GM19351 (cell line): ENCODE data around the gene INHBC.
"Not testable (repeated sequence)": the region's sequence is repeated elsewhere in the genome, so short reads cannot be mapped to it uniquely, and the experiment has no call there.

ENCODE experiments used
- ATAC-seq: cut with Tn5 transposase; IDR thresholded peaks from one replicate; pipeline ENCODE4 v1.9.1; 2021; ENCODE audit warnings: mild to moderate bottlenecking, moderate library complexity; ENCODE audit not compliant: unreplicated experiment

The INHBC gene

GRCh38 chr12:57428965-57429364, 5.6 kb upstream of the INHBC start:
- no peak for ATAC-seq

- ATAC-seq: no peak
These were observed 5.0 kb upstream of the INHBC start for GRCh38 chr12:57429473-57430111.

DNA sequence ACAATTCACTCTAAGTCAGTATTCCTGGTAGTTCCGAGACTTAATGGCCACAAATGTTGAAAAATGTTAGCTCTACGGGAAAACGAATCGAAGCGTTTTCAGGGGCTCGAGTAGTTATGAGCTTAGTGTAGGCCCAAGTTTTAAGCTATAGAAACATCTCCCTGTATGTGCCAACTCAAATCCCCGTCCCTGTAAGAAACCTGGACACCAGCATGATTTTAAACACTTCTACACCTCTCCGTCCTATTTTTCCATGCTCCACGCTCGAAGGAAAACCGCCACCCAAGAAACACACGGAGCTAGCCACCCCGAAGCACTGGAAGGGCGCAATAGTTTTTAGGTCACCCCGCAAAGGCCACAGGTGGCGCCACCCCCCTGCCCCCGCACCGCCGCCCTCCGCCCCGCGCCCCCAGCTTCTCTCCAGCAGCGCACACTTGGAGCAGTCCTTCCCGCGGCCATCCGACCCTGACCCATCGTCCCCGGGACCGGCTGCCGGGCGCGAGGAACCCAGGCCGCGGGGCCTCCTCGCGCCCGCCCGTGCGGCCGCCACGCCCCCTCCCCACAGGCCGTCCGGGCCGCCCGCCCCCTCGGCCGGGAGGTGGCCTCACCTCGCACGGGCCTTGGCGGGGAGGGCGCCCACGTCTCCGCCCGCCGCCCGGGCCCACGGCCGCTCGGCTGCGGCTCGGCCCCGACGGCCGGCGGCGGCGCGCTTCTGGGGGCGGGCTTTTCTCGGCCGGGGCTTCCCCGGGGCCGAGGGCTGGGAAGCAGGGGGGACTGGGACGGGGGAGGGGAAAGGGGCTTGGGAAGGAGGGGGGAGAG, 4.3 kb upstream of the INHBC start:
- ATAC-seq: peak; percentile 59

GRCh38 chr12:57430931-57431566, 3.5 kb upstream of the INHBC start, which contains the start of gene R3HDM2:
Gene R3HDM2, minus strand, starts transcription at chr12:57431043. Its CDS starts 120,615 bp downstream, at chr12:57310428.
- ATAC-seq: peak; percentile 93

DNA sequence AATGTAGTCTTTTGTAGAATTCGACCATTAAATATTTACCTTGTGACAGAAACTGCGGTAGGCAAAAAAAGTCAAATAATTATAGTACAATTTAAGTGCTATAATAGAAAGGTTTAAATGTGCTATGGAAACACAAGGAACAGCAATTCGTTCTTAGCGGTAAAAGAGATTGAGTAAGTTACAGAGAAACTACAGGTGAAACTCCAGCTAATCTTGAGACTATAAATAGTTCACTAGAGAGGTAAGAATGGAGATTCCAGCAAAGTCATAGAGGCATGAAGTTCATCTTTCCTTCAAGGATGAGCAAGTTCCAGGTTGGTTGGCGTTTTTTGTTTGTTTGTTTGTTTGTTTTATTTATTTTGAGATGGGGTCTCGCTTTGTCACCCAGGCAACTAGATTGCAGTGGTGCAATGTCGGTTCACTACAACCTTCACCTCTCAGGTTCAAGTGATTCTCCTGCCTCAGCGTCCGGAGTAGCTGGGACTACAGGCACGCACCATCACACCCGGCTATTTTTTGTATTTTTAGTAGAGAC, 2.9 kb upstream of the INHBC start:
- no peak for ATAC-seq

DNA sequence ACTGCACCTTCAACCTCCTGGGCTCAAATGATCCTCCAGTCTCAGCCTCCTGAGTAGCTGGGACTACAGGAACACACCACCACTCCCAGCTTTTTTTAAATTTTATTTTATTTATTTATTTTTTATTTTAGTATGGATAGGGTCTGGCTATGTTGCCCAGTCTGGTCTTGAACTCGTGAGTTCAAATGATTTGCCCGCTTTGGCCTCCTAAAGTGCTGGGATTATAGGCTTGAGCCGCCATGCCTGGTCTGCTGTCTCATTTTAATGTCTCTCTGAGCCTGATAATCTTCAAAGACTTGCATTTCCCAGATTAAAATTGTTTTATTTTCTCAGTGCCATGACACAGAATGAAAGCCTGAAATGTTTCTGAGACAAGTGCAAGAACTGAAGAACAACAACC, 1.2 kb upstream of the INHBC start:
- no peak for ATAC-seq

GRCh38 chr12:57435293-57435692, 709 bp downstream of the INHBC start:
- ATAC-seq: no peak

- no peak for ATAC-seq
These were observed 3.8 kb downstream of the INHBC start for GRCh38 chr12:57438400-57438799.

DNA sequence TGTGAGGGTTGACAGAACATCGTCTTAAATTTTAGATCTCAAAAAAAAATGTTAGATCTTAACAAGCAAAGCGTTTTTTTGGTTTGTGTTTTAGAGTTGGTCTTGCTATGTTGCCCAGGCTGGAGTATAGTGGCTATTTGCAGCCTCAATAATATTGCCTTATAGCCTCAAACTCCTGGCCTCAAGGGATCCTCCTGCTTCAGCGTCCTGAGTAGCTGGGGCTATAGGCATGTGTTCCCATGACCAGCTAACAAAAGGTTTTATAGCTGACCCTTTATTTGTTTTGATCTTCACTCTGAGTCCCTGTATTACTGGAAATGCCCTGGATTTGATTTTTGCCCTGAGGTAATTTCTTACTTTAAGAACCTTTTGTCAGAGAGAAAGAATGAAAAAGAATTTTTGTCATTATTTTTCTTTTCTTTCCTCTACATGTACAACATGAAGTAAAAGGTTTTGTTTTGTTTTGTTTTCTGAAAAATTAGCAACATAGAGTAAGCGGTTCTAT, 5.2 kb downstream of the INHBC start:
- ATAC-seq: no peak

- ATAC-seq: not testable (repeated sequence)
These were observed 6.8 kb downstream of the INHBC start for GRCh38 chr12:57441393-57441792.

DNA sequence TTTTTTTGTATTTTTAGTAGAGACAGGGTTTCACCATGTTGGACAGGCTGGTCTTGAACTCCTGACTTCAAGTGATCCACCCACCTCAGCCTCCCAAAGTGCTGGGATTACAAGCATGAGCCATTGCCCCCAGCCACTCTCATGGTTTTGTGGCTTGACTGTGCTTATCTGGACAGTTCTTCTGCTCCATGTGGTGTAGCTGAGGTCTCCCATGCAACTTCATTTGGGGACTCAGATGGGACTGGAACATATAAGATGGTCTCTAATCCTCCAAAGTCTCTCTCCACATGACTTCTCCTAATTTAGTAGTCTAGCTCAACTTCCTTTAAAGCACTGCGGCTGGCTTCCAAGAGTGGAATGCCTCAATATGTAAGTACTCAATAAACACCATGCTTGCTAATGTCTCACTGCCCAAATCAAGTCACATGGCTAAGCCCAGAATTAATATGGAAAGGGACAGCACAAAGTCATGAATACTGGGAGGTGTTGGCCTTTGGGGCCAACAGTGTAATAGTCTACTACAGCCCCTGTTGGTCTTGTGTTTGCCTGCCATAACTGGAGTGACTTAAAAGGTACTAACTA, 7.4 kb downstream of the INHBC start:
- no peak for ATAC-seq

GRCh38 chr12:57444337-57444736, 9.8 kb downstream of the INHBC start:
- not testable (repeated sequence) for ATAC-seq

GRCh38 chr12:57444744-57445143, 10.2 kb downstream of the INHBC start:
- ATAC-seq: no peak

DNA sequence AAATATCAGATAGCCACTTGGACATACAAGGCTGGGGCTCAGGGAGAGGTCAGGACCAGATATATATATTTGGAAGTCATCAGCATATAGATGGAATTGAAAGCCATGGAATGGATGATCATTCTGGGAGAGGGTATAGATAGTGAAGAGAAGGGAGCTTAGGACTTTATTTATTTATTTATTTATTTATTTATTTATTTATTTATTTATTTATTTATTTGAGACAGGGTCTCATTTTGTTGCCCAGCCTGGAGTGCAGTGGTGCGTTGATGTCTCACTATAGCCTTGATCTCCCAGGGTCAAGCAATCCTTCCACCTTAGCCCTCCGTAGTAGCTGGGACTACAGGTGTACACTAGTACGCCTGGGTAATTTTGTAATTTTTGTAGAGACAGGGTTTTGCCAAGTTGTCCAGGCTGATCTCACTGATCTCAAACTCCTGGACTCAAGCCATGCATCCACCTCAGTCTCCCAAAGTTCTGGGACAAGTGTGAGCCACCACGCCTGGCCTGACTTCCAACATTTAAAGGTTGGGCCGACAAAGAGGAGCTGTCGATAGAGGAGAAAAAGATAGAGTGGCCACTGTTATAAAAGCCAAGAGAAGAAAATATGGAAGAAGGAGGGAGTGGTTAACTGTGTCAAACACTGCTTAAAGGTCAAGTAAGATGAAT, 11.8 kb downstream of the INHBC start:
- no peak for ATAC-seq

DNA sequence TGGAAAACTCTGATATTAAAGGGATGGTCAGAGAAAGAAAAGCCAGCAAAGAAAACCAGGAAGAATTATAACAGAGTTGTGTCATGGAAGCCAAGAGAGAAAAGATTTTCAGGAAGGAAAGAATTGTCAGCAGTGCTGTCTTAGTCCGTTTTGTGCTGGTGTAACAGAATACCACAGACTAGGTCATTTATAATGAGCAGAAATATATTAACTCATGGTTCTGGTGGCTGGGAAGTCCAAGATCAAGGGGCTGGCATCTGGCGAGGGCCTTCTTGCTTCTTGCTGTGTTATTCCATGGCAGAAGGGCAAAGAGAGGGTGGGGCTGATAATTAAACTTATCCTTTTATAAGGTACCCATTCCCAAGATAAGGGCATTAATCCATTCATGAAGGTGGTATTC, 14.1 kb downstream of the INHBC start:
- no peak for ATAC-seq

GRCh38 chr12:57449375-57449774, 14.8 kb downstream of the INHBC start:
- ATAC-seq: no peak

DNA sequence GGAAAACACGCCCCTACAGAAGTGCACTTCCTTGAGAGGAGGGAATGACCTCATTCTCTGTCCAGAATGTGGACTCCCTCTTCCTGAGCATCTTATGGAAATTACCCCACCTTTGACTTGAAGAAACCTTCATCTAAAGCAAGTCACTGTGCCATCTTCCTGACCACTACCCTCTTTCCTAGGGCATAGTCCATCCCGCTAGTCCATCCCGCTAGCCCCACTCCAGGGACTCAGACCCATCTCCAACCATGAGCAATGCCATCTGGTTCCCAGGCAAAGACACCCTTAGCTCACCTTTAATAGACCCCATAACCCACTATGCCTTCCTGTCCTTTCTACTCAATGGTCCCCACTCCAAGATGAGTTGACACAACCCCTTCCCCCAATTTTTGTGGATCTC, 15.5 kb downstream of the INHBC start:
- no peak for ATAC-seq

DNA sequence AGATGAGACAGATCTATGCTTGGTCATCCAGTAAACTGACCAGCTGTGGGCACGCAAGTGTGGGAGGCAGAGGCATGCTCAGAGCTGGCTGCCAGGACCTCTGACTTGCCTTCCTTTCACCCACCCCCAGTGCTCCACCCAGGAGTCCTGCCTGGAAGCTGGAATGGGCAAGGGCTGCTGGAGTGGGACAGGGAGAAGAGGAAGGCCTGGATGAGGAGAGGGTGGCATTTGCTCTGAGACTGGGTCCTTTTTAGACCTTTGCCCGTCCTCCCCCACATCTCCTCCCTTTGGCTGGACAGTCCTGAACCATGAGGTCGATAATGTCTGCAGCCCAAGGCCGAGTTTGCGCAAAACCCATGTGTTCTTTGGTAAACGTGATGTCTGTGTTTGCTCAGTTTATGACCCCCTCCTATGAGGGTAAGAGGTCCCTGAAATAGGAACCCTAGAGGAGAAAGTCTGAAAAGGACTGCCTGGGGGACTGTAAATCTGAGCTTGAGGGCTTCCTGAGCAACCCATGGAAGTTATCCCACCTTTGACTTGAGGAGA, 16.7 kb downstream of the INHBC start:
- ATAC-seq: no peak

GRCh38 chr12:57452181-57452936, 17.8 kb downstream of the INHBC start:
- ATAC-seq: no peak
